Activated T-cell treated with anti-CD3 and anti-CD28 coated beads, Interleukin-2, amount 50 U/mL, for 24 hours (primary cell): ENCODE data around the gene BMP10.

Experiments
- DNase-seq: peaks from one replicate; pipeline ENCODE4 v3.0.0-alpha.2; 2020
- H3K27ac Mint-ChIP-seq: 2 replicates; pipeline ENCODE4 v1.8.0; 2020; ENCODE audit warnings: mild to moderate bottlenecking, mixed read lengths
- H3K27me3 Mint-ChIP-seq: 2 replicates; pipeline ENCODE4 v1.8.0; 2020; ENCODE audit warnings: mixed read lengths
- H3K36me3 Mint-ChIP-seq: 2 replicates; pipeline ENCODE4 v1.8.0; 2020; ENCODE audit warnings: low read depth, mixed read lengths
- H3K4me1 Mint-ChIP-seq: 2 replicates; pipeline ENCODE4 v1.8.0; 2020; ENCODE audit warnings: low read depth, mixed read lengths
- H3K4me3 Mint-ChIP-seq: 2 replicates; pipeline ENCODE4 v1.8.0; 2020; ENCODE audit warnings: mild to moderate bottlenecking, moderate library complexity, mixed read lengths
- H3K9me3 Mint-ChIP-seq: 2 replicates; pipeline ENCODE4 v1.8.0; 2020; ENCODE audit warnings: mixed read lengths

The BMP10 gene

GRCh38 chr2:68828887-68829708, 42.1 kb downstream of the BMP10 start:
- Mint-ChIP-seq H3K4me1 (peaks cover 68% of the 10 kb centered on the region), H3K27ac (peak overlapping the region; percentile 90), H3K4me3 (peak overlapping the region; percentile 53), H3K27me3 (no peaks in the 10 kb centered on the region), H3K9me3 (no peaks in the 10 kb centered on the region), H3K36me3 (peaks cover 45% of the 10 kb centered on the region)
- DNase-seq, result peak; percentile 56

- Mint-ChIP-seq H3K27me3 (no peaks in the 10 kb centered on the region), H3K9me3 (no peaks in the 10 kb centered on the region), H3K27ac (peak overlapping the region; percentile 62), H3K4me3 (no peak overlapping the region), H3K4me1 (peaks cover 60% of the 10 kb centered on the region), H3K36me3 (peaks cover 57% of the 10 kb centered on the region)
- DNase-seq, result no peak
Observed at GRCh38 chr2:68827666-68828065, 43.5 kb downstream of the BMP10 start.

- Mint-ChIP-seq H3K27ac (peak overlapping the region; percentile 34), H3K4me1 (peaks cover 42% of the 10 kb centered on the region), H3K9me3 (no peaks in the 10 kb centered on the region), H3K36me3 (peaks cover 75% of the 10 kb centered on the region), H3K27me3 (no peaks in the 10 kb centered on the region), H3K4me3 (no peak overlapping the region)
- no peak for DNase-seq
Observed at GRCh38 chr2:68825866-68826265, 45.3 kb downstream of the BMP10 start.

- no peak for DNase-seq
- no peaks in the 10 kb centered on the region for H3K9me3 Mint-ChIP-seq
- no peak overlapping the region for H3K4me3 Mint-ChIP-seq
- peaks cover 84% of the 10 kb centered on the region for H3K36me3 Mint-ChIP-seq
- H3K4me1 Mint-ChIP-seq, result peaks cover 31% of the 10 kb centered on the region
- no peaks in the 10 kb centered on the region for H3K27me3 Mint-ChIP-seq
- peak overlapping the region; percentile 34 for H3K27ac Mint-ChIP-seq
Observed at GRCh38 chr2:68824831-68825230, 46.4 kb downstream of the BMP10 start.

GRCh38 chr2:68822207-68822872, 48.9 kb downstream of the BMP10 start:
- peaks cover 93% of the 10 kb centered on the region for H3K36me3 Mint-ChIP-seq

GRCh38 chr2:68819556-68819955, 51.6 kb downstream of the BMP10 start:
- Mint-ChIP-seq H3K27ac (peak overlapping the region; percentile 80), H3K27me3 (no peaks in the 10 kb centered on the region), H3K4me1 (peaks cover 3% of the 10 kb centered on the region), H3K36me3 (peaks cover 93% of the 10 kb centered on the region), H3K4me3 (no peak overlapping the region), H3K9me3 (no peaks in the 10 kb centered on the region)
- no peak for DNase-seq

More at GRCh38 chr2:68822207-68822872, 48.9 kb downstream of the BMP10 start:
- Mint-ChIP-seq H3K9me3 (no peaks in the 10 kb centered on the region), H3K27me3 (no peaks in the 10 kb centered on the region), H3K27ac (peak overlapping the region; percentile 60), H3K4me3 (no peak overlapping the region), H3K4me1 (peaks cover 8% of the 10 kb centered on the region)
- no peak for DNase-seq

GRCh38 chr2:68817306-68817705, 53.9 kb downstream of the BMP10 start:
- no peak for DNase-seq
- H3K27ac Mint-ChIP-seq, result peak overlapping the region; percentile 63

More at GRCh38 chr2:68817306-68817705, 53.9 kb downstream of the BMP10 start:
- Mint-ChIP-seq H3K36me3 (peaks cover 94% of the 10 kb centered on the region), H3K27me3 (no peaks in the 10 kb centered on the region), H3K4me1 (no peaks in the 10 kb centered on the region), H3K9me3 (no peaks in the 10 kb centered on the region), H3K4me3 (no peak overlapping the region)
